ENCODE data around the gene TINAGL1.
A peak's percentile ranks its signal among the peaks of the same experiment; 100 is the strongest.

TINAGL1 gene

DNA sequence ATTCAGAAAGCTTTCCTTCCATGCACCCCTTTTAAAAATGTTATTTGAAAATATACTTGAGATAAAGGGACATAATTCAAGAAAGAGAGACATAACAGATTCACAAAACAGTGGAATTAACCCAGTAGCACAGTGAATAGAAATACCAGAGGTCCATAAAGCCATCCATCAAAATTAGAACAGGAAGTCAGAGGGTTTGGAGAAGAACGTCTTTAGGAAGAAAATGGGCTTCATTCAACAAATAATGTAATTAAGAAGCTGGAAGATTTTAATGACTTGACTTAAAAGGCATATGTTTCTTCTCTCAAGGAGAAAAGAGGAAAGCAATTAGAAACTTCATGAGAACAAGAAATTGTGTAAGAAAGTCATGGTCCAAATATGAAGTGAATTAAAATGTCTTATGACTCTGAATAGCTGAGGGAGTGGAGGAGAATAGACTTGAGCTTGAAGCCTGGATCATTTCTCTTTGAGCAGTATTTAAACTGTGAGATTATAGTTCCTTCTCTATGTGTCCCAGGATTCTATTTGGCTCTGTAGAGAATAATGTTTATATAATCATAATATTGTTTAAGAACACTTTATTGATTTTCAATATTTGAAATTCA is 33.3 kb downstream of the TINAGL1 start:
- no peak for DNase-seq

DNA sequence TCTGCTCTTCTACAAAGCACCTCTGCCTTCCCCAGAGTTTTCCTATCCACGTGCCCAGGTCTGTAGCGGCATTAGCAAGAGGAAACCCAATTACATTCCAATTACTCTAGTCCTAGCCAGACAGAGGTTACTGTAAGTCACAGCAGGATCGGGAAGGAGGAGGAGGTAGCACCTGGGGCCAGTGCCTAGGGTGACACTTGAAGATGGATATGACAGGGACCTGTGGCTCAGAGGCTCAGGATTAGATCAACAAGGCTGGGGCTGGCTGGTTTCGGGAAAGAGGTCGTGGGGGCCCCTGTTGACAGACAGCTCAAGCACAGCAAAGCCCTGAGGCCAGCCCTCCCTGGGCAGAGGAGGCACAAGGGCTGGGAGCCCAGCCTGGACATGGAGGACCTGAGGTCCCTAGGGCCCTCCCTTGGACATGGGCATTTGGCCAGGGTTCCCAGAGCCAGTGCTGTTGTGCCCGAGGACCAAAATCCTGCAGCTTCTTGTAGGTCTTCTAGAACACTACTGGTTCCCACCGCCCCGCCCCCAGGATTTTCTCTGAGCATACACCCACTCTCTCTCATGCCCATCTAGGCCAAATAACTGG is 38.2 kb downstream of the TINAGL1 start:
- DNase-seq: no peak

DNA sequence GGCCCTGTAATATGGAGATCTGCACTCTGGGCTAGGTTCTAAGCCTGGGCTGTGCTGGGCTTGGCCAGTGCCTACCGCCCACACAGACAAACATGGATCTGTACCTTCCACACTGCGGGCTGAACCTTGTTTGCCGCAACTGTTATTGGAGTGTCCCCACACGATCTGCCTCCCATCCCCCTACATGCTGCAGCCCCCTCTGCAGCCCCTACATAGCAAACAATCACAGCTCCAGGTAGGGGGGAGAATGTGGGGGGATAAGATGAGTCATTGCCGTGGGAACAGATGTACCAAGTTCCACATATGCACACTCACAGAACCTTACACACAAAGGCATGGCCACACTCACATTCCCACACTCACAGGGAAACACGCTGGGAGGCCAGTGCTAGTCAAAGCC is 39.1 kb downstream of the TINAGL1 start:
- no peak for DNase-seq

DNA sequence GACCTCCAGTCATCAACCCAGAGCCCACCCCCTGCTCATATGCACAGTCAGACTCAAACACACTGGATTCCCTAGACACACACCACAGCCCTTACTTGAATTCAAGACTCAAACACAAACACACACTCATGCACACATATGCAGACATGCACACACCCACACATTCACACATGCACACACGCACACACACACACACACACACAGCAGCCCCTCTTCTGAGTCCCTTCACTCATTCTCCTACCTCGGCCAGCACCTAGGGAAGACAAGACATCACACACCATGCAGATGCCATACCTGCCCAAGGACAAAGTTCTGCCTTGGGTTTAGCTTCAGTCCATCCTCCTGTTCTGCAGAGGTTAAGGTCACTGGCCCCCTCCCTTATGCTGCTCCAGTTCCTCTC is 39.6 kb downstream of the TINAGL1 start:
- DNase-seq: no peak

DNA sequence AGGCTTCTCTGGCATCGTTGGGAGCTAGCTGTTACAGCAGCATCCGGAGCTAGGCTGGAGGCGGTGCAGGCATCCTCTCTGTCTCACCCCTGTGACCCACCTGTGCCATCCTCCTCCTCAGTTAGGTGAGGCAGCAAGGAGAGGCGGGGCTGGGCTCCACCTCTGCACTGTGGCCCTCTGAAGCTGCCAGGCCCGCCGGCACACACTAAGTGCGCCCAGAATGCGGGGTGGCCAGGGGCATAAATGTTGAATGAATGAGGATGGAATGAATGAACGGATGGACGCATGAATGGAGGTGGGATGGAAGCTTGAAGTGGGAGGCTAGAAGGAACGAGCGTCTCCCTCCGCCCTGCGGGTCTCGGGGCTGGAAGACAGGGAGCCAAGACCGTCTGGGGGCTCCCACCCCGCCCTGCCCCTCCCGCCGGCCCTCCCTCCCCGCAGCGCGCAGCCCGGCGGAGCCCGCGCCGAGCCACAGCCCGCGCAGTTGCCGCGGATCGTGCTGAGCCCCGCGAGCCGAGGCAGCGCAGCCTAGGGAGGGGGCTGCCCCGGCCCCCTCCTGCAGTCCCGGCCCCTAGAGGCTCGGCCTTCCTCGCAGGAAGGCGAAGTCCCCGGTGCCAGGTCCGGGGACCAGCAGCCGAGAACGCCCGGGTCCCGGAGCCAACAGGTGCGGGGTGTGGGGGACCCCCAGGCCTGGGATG is 41.1 kb downstream of the TINAGL1 start, which contains the start of gene HCRTR1:
TSS of gene HCRTR1 (plus strand) at position 472 of the 698 bp plus-strand sequence. CDS start 1,504 bp downstream, outside the sequence.
- no peak for DNase-seq

DNA sequence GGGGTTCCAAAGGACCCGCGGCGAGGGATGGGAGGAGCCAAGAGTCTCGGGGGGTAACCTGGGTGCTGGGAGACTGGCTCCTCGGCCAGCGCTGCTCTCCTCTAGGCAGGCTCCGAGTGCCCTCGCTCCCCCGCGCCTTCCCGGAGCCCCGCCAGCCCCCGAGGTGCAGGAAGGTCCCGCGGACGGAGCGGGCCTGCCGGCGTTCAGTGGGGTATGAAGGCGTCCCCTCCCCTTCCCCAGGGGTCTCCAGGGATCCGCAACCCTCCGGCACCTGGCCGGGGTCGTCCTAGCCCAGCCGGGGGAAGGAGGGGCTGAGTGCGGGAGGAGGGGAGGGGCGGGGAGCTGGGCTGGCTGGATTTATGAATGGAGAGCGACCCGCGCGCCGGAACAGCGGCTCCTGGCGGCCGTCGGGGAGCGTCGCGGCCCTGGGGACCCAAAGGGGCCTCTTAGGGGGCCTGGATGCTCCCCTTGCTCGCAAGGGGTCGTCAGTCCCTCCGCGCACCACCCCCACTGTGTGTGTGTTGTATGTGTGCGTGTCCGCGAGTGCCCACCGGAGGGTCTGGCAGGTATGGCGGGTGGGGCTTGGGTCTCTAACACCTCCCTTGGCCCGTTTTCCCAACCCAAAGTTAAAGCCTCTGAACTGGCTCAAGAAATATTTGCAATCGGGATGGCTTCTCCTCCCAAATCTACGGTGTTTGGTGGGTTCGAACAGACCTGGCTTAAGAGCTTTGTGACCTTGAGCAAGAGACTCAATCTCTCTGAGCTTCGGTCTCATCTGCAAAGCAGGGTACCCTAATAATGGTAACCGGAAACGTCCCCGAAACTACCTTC is 41.8 kb downstream of the TINAGL1 start:
- peak; percentile 48 for DNase-seq

DNA sequence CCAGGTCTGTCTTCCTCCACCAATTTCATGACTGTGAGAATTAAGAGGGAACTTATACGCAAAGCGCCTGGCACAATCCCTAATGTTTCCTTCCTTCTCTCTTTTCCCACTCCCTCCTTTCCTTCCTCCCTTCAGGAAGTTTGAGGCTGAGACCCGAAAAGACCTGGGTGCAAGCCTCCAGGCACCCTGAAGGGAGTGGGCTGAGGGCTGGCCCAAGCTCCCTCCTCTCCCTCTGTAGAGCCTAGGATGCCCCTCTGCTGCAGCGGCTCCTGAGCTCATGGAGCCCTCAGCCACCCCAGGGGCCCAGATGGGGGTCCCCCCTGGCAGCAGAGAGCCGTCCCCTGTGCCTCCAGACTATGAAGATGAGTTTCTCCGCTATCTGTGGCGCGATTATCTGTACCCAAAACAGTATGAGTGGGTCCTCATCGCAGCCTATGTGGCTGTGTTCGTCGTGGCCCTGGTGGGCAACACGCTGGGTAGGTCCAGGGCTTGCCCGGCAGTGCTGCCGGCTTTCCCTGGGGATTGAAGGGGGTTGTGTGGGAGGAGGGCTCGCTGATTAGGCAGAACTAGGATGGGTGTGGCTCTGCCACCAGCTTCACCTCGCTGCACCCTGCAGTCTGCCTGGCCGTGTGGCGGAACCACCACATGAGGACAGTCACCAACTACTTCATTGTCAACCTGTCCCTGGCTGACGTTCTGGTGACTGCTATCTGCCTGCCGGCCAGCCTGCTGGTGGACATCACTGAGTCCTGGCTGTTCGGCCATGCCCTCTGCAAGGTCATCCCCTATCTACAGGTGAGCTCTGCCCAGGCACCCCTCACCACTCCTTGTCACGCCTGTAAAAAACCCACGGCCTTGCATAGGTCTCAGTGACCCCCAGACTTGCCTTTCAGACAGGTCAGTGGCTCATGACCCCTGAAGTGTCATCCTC is 42.9 kb downstream of the TINAGL1 start:
- DNase-seq: no peak

DNA sequence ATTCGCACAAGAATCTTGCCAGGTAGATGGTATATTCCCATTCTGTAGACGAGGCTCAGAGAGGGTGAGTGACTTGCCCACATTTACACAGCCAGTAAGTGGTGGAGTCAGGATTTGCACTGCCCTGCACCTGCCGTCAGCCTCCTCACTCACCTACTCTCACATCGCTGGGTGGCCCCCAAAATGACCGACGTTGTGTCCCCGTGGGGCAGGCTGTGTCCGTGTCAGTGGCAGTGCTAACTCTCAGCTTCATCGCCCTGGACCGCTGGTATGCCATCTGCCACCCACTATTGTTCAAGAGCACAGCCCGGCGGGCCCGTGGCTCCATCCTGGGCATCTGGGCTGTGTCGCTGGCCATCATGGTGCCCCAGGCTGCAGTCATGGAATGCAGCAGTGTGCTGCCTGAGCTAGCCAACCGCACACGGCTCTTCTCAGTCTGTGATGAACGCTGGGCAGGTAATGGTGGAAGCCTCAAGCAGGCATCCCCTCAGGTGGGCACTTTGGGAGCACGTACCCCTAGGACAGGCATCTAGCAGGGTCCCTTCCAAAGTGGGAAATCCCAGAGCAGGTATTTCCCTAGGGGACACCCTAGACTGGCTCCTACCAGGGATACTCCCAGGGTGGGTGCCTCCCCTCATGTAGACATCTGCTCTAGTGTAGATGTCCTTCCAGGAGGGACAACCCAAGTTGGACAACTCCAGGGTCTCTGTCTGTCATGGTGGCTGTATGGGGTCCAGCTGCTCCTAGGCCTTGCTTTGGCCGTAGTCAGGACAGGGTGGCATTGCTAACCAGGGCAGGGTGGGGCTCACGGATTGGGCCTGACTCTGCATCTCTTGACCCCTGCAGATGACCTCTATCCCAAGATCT is 44.5 kb downstream of the TINAGL1 start:
- no peak for DNase-seq

DNA sequence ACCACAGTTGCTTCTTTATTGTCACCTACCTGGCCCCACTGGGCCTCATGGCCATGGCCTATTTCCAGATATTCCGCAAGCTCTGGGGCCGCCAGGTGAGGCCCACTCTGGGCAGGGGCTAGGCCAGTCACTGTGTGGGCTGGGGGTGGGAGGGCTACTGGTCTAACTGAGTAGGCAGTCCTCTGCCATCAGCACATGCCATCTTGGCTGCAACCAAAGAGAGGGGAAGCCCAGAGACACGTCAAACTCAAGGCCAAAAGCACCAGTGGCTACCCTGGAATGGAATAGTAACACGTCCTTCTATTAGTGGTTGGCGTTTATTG is 45.1 kb downstream of the TINAGL1 start:
- DNase-seq: no peak

DNA sequence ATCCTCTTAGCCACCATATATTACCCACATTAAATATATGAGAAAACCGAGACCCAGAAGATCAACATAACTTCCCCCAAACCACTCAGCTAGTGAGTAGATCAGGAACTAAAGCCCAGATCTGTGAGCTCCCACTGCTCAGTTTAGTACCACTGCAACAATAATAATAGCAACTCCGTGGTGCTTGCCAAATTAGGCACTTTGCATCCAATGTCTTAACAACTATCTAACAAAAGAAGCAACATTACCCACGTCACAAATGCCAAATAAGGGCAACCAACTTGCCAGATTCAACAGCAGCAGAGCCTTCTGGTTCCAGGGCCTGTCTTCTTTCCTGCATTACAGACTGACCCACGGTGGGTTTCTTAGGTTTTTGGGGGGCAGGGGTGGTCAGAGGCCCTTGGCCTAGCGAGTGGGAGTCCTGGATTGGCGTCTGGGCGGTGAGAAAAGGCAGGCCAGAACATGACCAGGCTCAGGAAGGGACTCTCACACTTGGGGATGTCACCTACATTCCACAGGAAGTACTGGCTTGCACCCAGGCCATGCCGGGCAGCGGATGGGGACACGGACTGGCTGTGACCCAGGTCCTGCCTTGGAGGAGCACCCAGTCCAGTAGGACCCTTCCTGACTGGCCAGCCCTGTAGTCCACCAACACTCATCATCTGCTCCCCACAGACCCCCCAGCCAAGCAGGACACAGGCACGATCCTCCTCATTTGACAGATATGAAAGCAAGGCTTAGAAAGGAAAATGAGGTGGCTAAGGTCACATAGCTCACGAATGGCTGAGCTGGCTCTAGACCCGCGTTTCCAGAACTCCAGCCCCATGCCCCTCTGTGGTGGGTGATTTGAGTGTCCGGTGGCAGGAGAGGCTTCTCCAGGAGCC is 45.8 kb downstream of the TINAGL1 start:
- DNase-seq: no peak

DNA sequence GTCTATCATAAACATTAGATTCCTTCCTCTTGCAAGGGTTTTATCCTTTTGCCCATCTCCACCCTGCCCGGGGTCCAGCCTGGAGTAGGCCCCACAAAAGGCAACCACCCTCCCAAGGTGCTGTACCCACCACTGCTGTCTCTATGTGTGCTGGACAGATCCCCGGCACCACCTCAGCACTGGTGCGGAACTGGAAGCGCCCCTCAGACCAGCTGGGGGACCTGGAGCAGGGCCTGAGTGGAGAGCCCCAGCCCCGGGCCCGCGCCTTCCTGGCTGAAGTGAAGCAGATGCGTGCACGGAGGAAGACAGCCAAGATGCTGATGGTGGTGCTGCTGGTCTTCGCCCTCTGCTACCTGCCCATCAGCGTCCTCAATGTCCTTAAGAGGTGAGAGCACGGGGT is 47.0 kb downstream of the TINAGL1 start:
- DNase-seq: no peak

DNA sequence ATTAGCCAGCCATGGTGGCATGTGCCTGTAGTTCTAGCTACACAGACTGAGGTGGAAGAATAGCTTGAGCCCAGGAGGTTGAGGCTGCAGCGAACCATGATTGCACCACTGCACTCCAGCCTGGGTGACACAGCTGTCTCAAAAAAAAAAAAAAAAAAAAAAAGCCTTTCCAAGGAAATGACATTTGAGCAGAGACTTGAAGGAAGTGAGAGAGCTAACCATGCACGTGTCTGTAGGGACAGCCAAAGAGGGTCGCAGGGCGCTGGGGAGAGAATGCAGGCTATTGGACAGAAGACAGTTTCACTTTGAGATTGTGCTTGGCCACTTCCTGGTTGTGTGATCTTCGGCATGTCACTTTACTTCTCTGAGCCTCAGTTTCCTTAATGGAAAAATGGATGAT is 48.0 kb downstream of the TINAGL1 start:
- peak; percentile 17 for DNase-seq

DNA sequence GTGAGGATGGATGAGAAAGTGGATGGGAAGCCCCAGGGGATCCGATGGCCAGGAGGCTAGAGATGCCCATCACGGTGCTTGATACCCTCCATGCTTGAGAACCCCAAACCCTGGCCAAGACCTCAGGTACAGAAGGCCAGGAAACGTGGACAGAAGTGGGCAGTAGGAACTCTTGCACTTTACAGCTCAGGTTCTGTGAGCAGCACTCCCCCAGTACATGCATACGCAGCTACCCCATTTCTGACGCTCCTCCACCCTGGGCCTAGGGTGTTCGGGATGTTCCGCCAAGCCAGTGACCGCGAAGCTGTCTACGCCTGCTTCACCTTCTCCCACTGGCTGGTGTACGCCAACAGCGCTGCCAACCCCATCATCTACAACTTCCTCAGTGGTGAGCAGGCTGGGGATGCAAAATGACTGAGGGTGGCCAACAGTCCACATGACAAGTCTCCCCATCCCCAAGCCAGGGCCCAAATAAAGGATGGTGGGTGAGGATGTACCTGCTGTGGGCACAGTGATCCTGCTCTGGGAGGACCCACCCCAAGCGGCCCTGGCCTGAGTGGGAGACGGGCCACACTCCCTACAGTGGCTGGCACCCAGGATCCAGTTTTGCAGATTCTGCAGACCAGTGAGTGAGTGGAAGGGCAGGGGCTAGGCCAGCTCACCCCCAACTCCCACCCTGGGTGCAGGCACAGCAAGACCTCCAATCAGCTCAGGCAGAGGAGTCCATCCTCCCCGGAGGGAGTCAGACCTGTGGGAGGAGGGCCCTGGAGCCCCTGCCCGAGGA is 48.6 kb downstream of the TINAGL1 start:
- DNase-seq: no peak

DNA sequence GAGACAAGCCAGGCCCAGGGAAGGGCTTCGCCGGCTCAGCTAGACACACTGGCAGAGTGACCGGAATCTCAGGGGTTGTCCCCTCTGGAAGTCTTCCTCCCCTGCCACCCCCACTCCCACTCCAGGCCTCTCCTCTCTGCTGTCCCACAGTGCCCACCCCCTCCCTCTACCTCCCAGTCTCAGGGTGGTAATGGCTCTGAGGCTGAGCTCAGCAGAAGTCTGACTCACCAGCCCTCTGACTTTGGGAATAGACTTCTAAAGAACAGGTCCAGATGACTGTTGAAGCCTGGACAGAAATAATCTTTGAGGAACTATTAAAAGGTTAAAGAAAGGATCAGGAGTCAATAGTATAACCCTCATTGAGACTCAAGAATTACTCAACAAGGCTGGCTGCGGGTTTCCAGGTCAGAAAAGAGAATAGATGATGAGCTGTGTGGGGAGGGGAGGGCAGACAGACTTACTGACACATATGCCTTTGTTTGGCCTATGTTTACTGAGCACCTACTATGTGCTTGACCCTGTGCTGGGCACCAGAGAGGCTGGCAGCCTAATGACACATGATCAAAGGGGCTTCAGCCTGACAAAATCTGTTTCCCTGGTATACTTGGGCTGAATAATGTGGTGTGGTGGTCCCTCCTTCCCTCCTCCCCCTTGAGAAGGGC is 49.4 kb downstream of the TINAGL1 start:
- DNase-seq: no peak

DNA sequence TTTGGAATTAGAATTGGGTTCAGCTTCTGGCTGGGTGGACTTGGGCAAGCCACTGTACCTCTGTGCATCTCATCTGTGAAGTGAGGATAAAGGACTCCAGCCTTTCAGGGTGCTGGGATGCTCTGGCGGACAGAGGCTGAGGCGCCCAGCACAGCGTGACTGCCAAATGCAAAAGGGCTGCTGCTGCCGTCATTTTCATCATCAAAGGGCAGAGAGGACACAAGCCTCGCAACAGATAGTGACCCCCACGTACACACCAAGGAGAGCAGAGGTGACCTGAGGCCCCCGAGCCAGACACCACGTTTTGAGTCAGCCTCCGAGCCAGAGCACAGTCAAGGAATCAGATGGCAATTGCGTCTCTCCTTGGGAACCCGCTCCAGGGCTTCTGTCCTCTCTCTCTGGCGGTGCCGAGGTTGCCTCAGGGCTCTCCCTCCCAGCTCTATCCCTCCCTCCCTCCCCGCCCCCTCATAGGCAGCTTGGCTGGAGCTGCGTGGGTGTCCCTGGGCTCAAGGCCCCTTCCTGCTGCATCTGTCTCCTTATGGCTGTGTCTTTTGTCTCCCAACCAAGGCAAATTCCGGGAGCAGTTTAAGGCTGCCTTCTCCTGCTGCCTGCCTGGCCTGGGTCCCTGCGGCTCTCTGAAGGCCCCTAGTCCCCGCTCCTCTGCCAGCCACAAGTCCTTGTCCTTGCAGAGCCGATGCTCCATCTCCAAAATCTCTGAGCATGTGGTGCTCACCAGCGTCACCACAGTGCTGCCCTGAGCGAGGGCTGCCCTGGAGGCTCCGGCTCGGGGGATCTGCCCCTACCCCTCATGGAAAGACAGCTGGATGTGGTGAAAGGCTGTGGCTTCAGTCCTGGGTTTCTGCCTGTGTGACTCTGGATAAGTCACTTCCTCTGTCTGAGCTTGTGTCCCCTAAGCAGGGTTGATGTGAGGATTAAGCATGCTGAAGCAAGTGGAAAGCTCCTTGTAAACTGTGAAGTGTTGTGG is 50.2 kb downstream of the TINAGL1 start:
- DNase-seq: no peak

DNA sequence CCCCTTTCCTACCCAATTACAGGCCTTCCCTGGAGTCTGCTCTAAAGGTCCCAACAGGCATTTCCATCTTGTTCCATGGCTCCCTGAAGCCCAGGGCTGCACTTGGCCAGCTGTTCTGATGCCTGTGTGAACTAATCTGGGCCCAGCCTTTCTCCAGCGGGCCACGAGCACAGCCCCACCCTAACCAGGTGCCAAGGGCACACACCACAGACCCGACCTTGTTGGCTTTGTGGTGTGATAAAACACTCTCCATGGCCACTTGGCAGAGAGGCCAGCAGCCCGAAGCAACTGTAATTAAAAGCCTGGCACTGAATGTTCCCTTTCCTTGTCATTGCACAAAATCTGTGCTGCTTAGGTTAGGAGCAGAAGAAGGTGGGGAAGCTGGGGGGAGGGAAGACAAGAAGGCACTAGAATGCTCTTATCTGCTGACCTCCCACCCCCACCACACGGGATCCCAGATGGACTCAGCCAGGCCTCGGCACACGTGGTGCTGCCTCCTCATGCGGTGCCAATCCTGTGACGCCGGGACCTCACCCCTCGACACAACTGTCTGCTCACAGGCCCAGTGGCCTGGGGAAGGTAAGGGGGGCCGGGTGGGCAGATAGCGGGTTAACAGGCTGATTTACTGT is 51.1 kb downstream of the TINAGL1 start:
- no peak for DNase-seq

DNA sequence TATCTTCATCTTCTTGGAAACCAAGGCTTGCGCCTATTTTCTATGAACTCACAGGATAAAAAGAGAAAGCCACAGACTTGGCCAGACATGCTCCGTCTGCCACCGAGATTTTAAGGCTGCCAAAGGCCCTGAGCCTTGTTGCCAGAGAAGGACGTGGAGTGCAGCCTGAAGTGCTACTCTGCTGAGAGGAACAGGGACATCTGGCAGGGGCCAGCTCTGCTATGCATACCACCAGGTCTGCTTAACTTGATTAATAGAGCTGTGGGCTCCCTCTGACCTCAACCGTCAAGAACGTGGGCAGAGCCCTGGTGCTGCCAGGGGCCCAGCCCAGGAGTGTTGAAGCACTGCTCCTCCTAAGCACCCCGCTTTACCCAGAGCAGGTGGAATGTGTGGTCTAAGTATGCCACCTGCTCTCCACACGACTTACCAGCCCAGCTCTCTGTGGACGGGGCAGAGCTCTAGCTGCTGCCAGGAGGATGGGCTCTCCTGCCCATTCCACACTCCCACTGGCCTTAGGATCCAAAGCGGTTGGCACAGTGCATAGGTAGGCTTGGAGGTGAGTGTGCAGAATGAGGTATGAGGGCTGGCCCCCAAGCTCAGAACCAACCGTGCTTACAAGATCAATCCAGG is 51.7 kb downstream of the TINAGL1 start:
- no peak for DNase-seq
